ENCODE measurements around the gene LMO3. TPM values are rescaled to one million over a fixed set of nuclear protein-coding genes. Genes with fewer than 3 reads are reported as not detected.

Gene LMO3
- total and polyA plus RNA-seq, 12 donors, result 0.17 to 3.2 (median 1.4) TPM

DNA sequence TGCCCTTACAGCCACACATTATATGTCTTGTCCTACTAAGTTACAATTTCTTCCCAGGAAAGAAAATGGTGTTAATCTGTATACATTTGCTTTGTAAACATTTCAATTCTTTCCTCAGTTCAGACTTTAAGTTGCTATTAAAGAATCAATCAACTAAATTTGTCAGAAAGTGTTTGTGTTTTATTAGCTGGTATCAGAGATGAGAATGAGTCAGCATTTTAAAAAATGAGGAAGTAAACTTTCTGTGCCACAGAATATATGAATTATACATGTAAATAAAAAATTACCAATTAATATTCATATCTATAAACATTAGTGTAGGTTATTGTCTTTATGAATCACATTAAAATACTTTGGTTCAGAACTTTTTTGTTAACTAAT is 82.0 kb downstream of the LMO3 start:
- H3K9me3 ChIP-seq, result no peaks in the 10 kb centered on the region
- no peaks in the 10 kb centered on the region for H3K36me3 ChIP-seq
- H3K27me3 ChIP-seq, result no peaks in the 10 kb centered on the region
- DNase-seq (no peak), ATAC-seq (no peak)
- H3K4me3 ChIP-seq, result no peak overlapping the region
- TF ChIP-seq, protein P1, sequence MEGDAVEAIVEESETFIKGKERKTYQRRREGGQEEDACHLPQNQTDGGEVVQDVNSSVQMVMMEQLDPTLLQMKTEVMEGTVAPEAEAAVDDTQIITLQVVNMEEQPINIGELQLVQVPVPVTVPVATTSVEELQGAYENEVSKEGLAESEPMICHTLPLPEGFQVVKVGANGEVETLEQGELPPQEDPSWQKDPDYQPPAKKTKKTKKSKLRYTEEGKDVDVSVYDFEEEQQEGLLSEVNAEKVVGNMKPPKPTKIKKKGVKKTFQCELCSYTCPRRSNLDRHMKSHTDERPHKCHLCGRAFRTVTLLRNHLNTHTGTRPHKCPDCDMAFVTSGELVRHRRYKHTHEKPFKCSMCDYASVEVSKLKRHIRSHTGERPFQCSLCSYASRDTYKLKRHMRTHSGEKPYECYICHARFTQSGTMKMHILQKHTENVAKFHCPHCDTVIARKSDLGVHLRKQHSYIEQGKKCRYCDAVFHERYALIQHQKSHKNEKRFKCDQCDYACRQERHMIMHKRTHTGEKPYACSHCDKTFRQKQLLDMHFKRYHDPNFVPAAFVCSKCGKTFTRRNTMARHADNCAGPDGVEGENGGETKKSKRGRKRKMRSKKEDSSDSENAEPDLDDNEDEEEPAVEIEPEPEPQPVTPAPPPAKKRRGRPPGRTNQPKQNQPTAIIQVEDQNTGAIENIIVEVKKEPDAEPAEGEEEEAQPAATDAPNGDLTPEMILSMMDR (IDR thresholded peaks at IDR 0.05), result no peak
- no peaks in the 10 kb centered on the region for H3K4me1 ChIP-seq
- intact Hi-C loops (cut with DNase I), result no loop called here
- no peak overlapping the region for H3K27ac ChIP-seq

DNA sequence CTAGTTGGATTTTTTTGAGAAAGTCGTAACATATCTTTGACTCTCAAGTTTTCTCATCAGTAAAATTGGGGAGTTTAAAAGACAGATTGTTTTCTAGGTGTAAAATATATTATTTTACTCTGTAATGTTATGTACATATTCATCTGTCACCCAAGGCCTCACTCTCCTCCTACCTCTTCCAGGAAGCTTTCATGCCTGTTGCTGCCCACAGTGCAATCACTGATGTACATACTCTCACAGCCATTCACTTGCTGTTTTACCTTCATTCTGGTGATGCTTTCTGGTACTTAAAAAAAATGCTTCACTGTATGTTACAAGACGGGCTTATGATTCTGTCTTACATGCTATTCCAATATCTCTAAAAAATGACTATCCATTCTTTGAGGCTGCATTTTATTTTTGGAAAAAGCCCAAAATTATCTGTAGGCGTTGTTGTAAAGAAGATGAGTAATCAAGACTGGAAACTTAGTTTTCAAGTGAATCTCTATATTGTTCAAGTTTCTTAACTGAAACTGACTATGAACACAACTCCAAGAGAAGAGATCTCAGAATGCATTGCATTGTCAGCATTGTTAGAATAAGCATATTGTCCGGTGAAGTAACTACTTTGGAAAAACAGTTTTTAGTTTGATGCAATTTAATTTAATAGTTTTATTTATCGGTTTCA is 82.5 kb downstream of the LMO3 start:
- no peak for DNase-seq
- TF ChIP-seq, protein P1 (IDR thresholded peaks at IDR 0.05), result no peak
- H3K27ac ChIP-seq, result no peak overlapping the region
- H3K27me3 ChIP-seq, result no peaks in the 10 kb centered on the region
- H3K9me3 ChIP-seq, result no peaks in the 10 kb centered on the region
- ATAC-seq, result no peak
- no peaks in the 10 kb centered on the region for H3K36me3 ChIP-seq
- no peak overlapping the region for H3K4me3 ChIP-seq
- H3K4me1 ChIP-seq, result no peaks in the 10 kb centered on the region
- intact Hi-C loops (cut with DNase I), result no loop called here
- WGBS, 2 donors, result 79 to 89% methylated on average over 5 of the region's 5 CpGs

DNA sequence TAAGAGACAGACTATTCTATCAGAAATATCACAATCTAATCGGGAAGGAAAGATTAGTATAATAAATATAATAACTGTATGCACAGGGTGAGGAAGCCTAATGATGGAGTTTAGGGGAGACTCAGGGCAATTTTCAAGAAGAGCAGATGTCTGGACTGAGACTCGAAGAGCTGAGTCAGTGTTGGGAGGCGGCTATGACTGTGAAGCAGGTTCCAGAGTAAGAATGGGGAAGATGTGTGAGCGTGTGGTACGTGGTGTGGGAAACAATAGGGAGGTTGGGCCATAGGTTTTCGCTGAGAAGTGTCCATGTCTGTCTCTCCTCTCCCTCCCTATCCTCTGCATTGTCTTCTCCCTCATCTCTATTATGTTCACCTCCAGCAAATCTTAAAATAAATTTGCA is 85.6 kb downstream of the LMO3 start:
- no peak for ATAC-seq
- TF ChIP-seq, protein P1 (IDR thresholded peaks at IDR 0.05), result no peak
- H3K36me3 ChIP-seq, result no peaks in the 10 kb centered on the region
- DNase-seq, result no peak
- H3K9me3 ChIP-seq, result no peaks in the 10 kb centered on the region
- H3K27ac ChIP-seq, result no peak overlapping the region
- WGBS, 2 donors, result 82 to 83% methylated on average over 6 of the region's 6 CpGs
- no peak overlapping the region for H3K4me3 ChIP-seq
- no peaks in the 10 kb centered on the region for H3K27me3 ChIP-seq
- intact Hi-C loops (cut with DNase I), result no loop called here
- no peaks in the 10 kb centered on the region for H3K4me1 ChIP-seq

DNA sequence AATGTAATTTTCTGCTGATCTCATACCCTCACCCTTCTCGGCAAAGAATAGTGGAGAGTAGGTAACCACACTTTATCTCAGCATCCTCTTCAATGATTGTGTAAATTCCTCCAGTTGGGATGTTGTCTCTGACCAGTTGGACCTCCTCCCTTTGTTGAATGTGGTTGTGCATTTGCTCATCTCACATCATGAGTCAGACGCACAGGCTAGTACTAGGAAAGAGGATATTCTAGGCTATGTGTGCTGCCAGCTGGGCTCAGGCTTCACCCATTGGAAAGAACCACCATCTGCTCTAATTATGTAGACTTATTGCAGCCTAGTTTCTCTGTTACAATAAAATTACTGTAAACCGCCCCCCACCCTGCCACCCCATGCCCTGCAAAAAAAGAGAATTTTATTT is 90.3 kb downstream of the LMO3 start:
- H3K27ac ChIP-seq, result no peak overlapping the region
- DNase-seq (no peak), ATAC-seq (no peak)
- 90 to 91% methylated on average over 3 of the region's 3 CpGs for WGBS, 2 donors
- no peaks in the 10 kb centered on the region for H3K9me3 ChIP-seq
- no peaks in the 10 kb centered on the region for H3K4me1 ChIP-seq
- H3K36me3 ChIP-seq, result no peaks in the 10 kb centered on the region
- no peaks in the 10 kb centered on the region for H3K27me3 ChIP-seq
- TF ChIP-seq, protein P1 (IDR thresholded peaks at IDR 0.05), result no peak
- intact Hi-C loops (cut with DNase I), result no loop called here
- no peak overlapping the region for H3K4me3 ChIP-seq
